D721Med (cell line): Measurements from ENCODE around the gene DNMBP.

Source experiments
- DNase-seq: peaks from one replicate; pipeline ENCODE4 v3.0.0; 2011; ENCODE audit warnings: low spot score; ENCODE audit not compliant: insufficient read length
- FAIRE-seq: peaks from 2 replicates; lab custom pipeline; 2011; peaks lifted over from hg19 to GRCh38; lab: Jason Lieb, UNC
- TF ChIP-seq, protein P1 (sequence below): IDR thresholded peaks from 2 replicates; pipeline ENCODE4 v1.5.1; 2012; ENCODE audit warnings: mild to moderate bottlenecking, control low read depth; ENCODE audit not compliant: insufficient read depth; ENCODE audit errors: missing control alignments

Gene DNMBP

DNA sequence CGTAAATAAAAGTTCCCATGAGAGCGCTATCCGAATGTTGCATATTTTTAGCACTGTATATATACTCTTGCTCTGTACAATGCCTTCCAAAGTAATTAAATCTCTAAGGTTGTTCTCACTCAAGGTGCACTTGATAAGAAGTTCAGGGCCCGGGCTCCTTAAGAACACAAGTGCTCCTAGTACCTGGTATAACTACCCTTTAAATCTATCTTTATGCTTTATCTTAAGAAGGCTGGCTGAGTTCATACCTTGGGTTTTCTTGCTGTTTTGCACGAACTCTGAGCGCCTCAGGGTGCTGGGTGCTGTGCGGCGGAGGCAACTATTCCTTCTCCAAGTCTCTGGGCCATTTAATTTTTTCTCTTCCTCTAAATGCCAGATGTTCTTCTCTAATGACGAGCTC, 80.4 kb downstream of the DNMBP start:
- DNase-seq (no peak), FAIRE-seq (no peak)

DNA sequence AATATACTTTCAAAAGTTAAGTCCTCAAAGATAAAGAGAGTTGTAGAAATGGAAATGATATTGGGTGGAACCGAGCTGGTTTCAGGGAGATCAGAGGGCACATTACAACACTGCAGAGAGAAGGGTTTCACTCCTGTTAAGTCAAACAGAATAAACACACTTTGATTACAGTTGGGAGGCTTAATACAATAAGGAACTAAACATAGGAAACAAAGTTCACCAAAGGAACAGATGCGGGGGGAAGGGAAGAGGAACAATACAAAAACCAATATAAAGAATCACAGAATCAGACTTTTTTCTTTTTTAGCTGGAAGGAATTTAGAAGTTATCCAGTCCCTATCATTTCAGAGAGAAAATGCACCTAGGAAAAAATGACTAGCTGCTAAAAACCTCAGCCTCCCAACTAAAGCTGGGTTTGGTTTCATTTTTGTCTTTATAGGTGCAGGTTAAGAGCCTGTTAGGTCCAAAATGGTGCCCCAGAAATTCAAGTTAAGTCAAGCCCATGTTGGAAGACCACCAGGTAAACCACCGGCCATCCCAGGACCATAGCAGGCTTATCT, 81.9 kb downstream of the DNMBP start:
- no peak for FAIRE-seq
- DNase-seq, result no peak
- TF ChIP-seq, protein P1, sequence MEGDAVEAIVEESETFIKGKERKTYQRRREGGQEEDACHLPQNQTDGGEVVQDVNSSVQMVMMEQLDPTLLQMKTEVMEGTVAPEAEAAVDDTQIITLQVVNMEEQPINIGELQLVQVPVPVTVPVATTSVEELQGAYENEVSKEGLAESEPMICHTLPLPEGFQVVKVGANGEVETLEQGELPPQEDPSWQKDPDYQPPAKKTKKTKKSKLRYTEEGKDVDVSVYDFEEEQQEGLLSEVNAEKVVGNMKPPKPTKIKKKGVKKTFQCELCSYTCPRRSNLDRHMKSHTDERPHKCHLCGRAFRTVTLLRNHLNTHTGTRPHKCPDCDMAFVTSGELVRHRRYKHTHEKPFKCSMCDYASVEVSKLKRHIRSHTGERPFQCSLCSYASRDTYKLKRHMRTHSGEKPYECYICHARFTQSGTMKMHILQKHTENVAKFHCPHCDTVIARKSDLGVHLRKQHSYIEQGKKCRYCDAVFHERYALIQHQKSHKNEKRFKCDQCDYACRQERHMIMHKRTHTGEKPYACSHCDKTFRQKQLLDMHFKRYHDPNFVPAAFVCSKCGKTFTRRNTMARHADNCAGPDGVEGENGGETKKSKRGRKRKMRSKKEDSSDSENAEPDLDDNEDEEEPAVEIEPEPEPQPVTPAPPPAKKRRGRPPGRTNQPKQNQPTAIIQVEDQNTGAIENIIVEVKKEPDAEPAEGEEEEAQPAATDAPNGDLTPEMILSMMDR, result no peak

More for the DNA sequence above, 80.4 kb downstream of the DNMBP start:
- TF ChIP-seq, protein P1, result no peak

DNA sequence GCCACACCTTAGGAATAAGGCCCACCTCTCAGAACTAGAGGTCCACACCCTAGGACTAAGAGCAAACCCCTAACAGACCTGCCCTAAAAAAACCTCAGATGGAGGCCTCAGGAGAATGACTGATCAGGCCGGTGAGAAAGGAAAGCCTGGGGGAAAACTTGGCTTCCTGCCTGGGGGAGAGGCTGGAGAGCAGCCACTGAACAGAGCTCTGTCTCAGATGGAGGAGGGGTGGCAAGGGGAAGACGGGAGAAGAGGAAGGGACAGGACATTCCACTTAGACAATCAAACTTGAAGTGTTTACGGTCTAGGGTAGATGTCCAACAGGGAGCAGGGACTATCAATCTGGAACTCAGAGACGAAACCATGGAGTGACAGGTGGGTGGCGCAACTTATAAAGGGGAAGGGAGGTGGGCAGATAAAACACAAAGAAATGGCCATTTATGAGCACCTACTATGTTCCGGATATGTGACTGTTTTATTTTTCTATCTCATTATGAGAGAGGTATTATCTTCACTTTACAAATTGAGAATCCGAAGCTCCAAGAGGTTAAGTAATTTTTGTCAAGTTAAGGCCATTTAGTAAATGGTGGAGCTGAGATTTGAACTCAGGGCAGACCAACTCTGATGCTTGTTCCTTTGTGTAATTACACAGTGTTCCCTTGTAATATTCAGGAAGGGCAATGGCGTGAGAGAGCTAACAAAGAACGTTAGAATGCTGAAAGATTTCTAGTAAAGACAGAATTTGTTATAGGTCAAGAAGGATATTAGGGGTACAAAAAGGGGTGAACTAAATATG, 82.6 kb downstream of the DNMBP start:
- no peak for DNase-seq
- TF ChIP-seq, protein P1, result no peak
- FAIRE-seq, result no peak

DNA sequence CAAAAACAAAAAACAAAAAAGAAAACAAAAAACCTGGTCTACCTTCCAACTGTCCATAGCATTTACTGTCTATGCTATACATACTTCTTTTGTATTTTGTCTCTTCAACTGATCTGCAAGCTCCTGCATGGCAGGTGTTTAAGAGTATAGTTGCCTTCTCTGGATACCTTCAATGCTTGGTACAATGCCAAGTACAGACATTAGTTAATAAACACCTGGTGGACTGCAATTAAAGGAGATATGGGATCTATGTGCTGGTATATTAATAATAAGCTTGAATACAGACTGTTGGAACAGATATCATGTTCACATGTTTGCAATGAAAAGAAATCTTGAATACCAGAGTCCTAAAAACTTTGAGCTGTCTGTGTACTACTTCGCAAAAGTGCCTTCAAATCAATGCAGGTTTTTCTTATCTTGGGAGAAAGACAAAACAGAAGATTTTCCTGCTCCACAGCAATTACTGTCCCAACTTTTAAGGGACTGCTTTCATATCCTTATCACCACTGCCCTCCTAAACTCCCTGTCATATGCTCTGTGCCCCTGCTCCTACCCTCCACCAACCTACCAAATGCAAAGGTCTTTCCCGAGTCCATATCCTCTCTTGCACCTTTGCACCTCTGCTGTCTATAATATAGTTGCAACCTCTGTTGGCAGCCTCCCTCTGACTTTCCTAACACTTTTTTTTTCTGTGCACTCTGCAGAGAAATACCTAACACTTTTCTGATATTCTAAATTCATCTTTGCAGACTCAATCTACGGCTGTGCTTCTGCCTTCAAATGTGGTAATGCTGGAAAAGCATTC, 85.1 kb downstream of the DNMBP start:
- FAIRE-seq (no peak), DNase-seq (no peak)
- TF ChIP-seq, protein P1, result no peak

DNA sequence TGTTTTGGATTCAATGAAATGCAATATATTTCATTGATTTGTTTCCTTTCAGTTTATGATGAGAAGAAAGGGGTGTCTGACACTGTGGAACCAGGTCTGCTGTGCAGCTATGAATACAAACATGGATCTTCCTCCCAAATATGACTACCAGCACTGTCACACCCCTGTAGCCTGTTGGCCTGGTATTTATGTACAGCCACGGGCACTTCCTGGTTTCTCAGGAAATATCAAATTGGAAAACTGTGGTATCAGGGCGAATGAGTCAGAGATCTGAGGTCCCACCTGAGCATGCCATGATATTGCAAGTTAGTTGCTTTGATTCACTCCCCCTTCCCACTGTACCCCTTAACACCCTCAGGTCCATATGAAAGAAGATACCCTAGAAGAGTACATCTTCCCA, 87.8 kb downstream of the DNMBP start:
- DNase-seq (no peak), FAIRE-seq (no peak)
- TF ChIP-seq, protein P1, result no peak

DNA sequence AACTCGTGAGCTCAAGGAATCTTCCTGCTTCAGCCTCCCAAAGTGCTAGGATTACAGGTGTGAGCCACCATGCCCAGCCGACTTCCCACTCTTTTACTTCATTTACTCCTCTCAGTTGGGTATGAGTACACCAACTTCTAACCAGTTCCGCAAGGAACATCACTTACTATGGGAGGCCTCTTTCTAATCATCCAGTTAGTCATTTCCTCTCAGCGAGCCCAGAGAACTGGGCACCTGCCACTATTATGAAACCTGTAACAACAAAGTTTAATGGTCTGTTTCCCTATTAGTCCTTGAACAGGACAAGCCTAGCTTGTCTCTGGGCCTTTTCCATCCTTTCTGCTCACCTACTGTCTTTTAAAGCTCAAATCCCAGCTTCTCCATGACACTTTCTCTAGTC, 88.8 kb downstream of the DNMBP start:
- TF ChIP-seq, protein P1, result no peak
- DNase-seq (no peak), FAIRE-seq (no peak)

DNA sequence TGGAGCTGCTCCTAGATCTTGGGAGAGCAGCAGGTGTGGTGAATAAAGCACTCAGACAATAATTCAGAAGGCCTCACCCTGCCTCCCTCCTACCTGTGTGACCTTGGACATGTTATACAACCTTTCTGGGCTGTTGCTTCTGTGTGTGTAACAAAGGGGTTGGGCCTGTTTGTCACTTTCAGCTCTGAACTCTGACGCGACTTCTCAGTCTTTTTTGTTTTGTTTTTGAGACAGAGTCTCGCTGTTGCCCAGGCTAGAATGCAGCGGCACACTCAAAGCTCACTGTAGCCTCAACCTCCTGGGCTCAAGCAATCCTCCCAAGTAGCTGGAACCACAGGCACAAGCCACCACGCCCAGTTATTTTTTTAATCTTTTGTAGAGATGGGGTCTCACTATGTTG, 89.3 kb downstream of the DNMBP start:
- no peak for FAIRE-seq
- TF ChIP-seq, protein P1, result no peak
- DNase-seq, result no peak
